ENCODE measurements around the gene SRRM1.
"Not testable (repeated sequence)": the region's sequence is repeated elsewhere in the genome, so short reads cannot be mapped to it uniquely, and the experiment has no call there.

Gene SRRM1

GRCh38 chr1:24695202-24695974 is 52.3 kb downstream of the SRRM1 start:
- no peaks in the 10 kb centered on the region for H3K36me3 ChIP-seq (ENCODE audit: control insufficient read depth, insufficient read depth, low read length)
- H3K4me3 ChIP-seq (ENCODE audit: low read depth, low read length) = no peak overlapping the region
- no peak overlapping the region for H3K27ac ChIP-seq (ENCODE audit: low read depth, low read length)
- peaks cover 7% of the 10 kb centered on the region; the same call in 1 of the 2 replicates for H3K4me1 ChIP-seq (ENCODE audit: control insufficient read depth, insufficient read depth, low read length)
- H3K9ac ChIP-seq (ENCODE audit: low read depth, low read length) = no peak overlapping the region
- peaks cover 5% of the 10 kb centered on the region; the same call in 1 of the 2 replicates for H3K9me3 ChIP-seq (ENCODE audit: control insufficient read depth, insufficient read depth, low read length)
- H3K27me3 ChIP-seq (ENCODE audit: control insufficient read depth, insufficient read depth, low read length) = no peaks in the 10 kb centered on the region

DNA sequence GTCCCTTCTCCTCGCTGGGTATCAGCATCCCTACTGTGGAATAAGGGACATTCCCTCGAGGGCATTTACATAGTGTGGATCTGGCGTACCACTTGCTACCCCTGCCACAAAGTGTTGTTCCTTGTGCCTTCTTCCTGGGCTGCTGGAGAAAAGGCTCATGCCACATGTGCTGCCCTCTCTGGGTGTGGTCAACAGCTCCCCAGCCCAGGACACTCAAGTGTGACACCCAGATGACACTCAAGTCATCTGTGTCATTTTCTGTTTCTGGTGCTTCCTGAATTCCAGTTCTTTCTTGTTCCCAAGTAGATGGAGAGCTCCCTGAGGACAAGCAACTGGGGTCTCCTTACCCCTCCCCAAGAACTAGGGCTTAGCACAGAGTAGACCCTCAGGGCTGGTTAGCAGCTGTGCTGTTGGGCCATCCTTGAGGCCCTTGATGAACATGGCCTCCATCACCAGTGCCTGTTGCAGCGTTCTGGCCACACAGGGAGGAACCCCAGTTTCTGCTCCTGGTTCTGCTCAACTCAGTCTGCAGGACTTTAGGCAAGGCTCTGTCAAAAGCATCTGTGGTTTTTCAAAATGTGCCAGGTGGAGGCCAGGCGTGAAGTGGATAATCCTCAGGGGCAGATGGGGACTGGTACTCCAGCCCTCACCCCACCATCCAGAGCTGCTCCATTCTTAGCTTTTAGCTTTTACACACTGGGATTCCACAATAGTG is 53.1 kb downstream of the SRRM1 start:
- no peaks in the 10 kb centered on the region for H3K27me3 ChIP-seq (ENCODE audit: control insufficient read depth, insufficient read depth, low read length)
- no peak overlapping the region for H3K27ac ChIP-seq (ENCODE audit: low read depth, low read length)
- H3K9ac ChIP-seq (ENCODE audit: low read depth, low read length) = no peak overlapping the region
- 0 out of 2 replicates have a peak, but pooled peaks cover under 1% of the 10 kb centered on the region for H3K9me3 ChIP-seq (ENCODE audit: control insufficient read depth, insufficient read depth, low read length)
- H3K4me3 ChIP-seq (ENCODE audit: low read depth, low read length) = no peak overlapping the region
- H3K4me1 ChIP-seq (ENCODE audit: control insufficient read depth, insufficient read depth, low read length) = peaks cover 12% of the 10 kb centered on the region; the same call in 1 of the 2 replicates
- H3K36me3 ChIP-seq (ENCODE audit: control insufficient read depth, insufficient read depth, low read length) = no peaks in the 10 kb centered on the region

DNA sequence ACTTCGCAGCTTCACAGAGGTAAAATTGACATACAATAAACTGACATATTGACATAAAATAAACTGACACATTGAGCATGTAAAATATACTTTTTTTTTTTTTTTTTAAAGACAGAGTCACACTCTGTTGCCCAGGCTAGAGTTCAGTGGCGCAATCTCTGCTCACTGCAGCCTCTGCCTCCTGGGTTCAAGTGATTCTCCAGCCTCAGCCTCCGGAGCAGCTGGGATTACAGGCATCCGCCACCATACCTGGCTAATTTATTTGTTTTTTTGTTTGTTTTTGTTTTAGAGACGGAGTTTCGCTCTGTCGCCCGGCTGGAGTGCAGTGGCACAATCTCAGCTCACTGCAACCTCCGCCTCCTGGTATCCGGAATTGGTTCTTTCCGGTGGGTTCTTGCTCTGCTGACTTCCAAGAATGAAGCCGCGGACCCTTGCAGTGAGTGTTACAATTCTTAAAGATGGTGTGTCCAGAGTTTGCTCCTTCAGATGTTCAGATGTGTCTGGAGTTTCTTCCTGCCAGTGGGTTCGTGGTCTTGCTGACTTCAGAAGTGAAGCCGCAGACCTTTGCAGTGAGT is 53.7 kb downstream of the SRRM1 start:
- Histone ChIP-seq H3K9ac (ENCODE audit: low read depth, low read length) (no peak overlapping the region), H3K27me3 (ENCODE audit: control insufficient read depth, insufficient read depth, low read length) (no peaks in the 10 kb centered on the region), H3K27ac (ENCODE audit: low read depth, low read length) (no peak overlapping the region), H3K9me3 (ENCODE audit: control insufficient read depth, insufficient read depth, low read length) (no peaks in the 10 kb centered on the region), H3K4me1 (ENCODE audit: control insufficient read depth, insufficient read depth, low read length) (peaks cover 12% of the 10 kb centered on the region; the same call in 1 of the 2 replicates), H3K4me3 (ENCODE audit: low read depth, low read length) (no peak overlapping the region), H3K36me3 (ENCODE audit: control insufficient read depth, insufficient read depth, low read length) (no peaks in the 10 kb centered on the region)

DNA sequence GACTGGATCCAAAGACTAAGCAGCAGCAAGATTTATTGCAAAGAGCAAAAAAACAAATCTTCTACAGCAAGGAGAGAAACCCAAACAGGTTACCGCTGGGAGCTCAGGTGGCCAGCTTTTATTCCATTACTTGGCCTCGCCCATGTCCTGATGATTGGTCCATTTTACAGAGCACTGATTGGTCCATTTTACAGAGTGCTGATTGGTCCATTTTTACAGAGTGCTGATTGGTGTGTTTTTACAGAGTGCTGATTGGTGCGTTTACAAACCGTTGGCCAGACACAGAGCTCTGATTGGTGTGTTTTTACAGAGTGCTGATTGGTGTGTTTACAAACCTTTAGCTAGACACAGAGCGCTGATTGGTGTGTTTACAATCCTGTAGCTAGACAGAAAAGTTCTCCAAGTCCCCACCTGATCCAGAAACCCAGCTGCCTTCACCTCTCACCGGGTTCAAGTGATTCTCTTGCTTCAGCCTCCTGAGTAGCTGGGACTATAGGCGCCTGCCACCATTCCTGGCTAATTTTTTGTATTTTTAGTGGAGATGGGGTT is 54.4 kb downstream of the SRRM1 start:
- H3K27me3 ChIP-seq (ENCODE audit: control insufficient read depth, insufficient read depth, low read length); H3K9ac ChIP-seq (ENCODE audit: low read depth, low read length): not testable (repeated sequence)

GRCh38 chr1:24698326-24698725 is 55.2 kb downstream of the SRRM1 start:
- not testable (repeated sequence) for H3K9me3 ChIP-seq (ENCODE audit: control insufficient read depth, insufficient read depth, low read length); H3K27me3 ChIP-seq (ENCODE audit: control insufficient read depth, insufficient read depth, low read length); H3K27ac ChIP-seq (ENCODE audit: low read depth, low read length); H3K36me3 ChIP-seq (ENCODE audit: control insufficient read depth, insufficient read depth, low read length); H3K4me3 ChIP-seq (ENCODE audit: low read depth, low read length); H3K9ac ChIP-seq (ENCODE audit: low read depth, low read length)
- peaks cover 14% of the 10 kb centered on the region; the same call in 1 of the 2 replicates for H3K4me1 ChIP-seq (ENCODE audit: control insufficient read depth, insufficient read depth, low read length)

More for the DNA sequence above, 54.4 kb downstream of the SRRM1 start:
- not testable (repeated sequence) for H3K27ac ChIP-seq (ENCODE audit: low read depth, low read length); H3K36me3 ChIP-seq (ENCODE audit: control insufficient read depth, insufficient read depth, low read length); H3K4me3 ChIP-seq (ENCODE audit: low read depth, low read length); H3K9me3 ChIP-seq (ENCODE audit: control insufficient read depth, insufficient read depth, low read length)
- peaks cover 12% of the 10 kb centered on the region; the same call in 1 of the 2 replicates for H3K4me1 ChIP-seq (ENCODE audit: control insufficient read depth, insufficient read depth, low read length)

DNA sequence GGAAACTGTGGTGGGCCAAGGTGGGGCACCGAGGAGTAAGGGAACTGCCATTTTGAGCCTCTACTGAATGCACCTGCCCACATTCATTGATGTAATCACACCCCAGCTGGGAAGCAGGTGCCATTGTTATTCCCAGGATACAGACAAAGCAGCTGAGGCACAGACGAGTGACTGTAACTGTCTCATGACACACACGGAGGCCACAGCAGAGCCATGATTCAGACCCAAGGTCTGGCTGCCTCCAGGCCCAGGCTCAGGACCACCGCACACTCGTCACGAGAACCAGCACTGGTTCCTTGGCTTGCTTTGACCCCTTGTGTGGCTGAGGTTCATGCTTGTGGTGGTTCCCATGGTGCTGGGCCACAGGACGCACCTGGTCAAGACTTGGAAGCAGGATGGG is 56.5 kb downstream of the SRRM1 start:
- Histone ChIP-seq H3K9ac (ENCODE audit: low read depth, low read length) (no peak overlapping the region), H3K27ac (ENCODE audit: low read depth, low read length) (no peak overlapping the region), H3K36me3 (ENCODE audit: control insufficient read depth, insufficient read depth, low read length) (no peaks in the 10 kb centered on the region), H3K4me1 (ENCODE audit: control insufficient read depth, insufficient read depth, low read length) (peaks cover 14% of the 10 kb centered on the region; the same call in 1 of the 2 replicates), H3K27me3 (ENCODE audit: control insufficient read depth, insufficient read depth, low read length) (no peaks in the 10 kb centered on the region), H3K9me3 (ENCODE audit: control insufficient read depth, insufficient read depth, low read length) (no peaks in the 10 kb centered on the region), H3K4me3 (ENCODE audit: low read depth, low read length) (no peak overlapping the region)

DNA sequence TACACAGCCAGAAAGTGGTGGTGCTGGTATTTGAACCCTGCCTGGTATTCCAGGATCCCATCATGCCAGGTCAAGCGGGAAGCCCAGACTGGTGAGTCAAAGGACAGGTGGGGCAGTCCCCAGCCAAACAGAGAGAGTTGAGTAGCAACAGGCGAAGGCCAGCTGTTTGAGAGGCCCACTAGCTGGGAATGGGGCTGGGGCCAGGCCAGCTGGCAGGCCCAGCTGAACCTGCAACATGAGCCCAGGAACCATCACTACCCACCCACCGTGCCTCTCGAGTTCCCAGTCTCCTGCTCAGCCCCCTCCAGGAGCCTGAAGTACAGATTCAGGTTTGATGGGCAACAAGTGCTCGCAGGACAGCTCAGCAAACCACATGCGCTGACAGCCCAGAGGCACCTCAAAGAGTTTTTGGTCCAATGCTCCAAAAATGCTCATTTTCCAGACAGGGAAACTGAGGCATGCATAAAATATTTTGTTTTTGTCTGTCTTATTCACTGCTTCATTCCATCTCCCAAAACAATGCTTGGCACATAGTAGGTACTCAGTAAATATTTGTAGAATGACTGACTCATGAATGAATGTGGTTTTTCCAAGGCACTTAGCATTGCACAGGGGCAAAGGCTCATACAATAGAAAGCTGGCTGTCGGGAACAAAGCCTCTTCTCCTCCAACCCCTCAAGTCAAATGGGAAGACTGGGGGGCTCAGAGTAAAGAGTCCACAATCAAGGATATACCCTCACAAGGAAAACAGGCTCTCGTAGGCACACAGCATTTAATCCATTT is 59.6 kb downstream of the SRRM1 start:
- peaks cover 26% of the 10 kb centered on the region for H3K4me1 ChIP-seq (ENCODE audit: control insufficient read depth, insufficient read depth, low read length)
- H3K36me3 ChIP-seq (ENCODE audit: control insufficient read depth, insufficient read depth, low read length) = no peaks in the 10 kb centered on the region
- no peak overlapping the region for H3K27ac ChIP-seq (ENCODE audit: low read depth, low read length)
- no peak overlapping the region for H3K4me3 ChIP-seq (ENCODE audit: low read depth, low read length)
- no peaks in the 10 kb centered on the region for H3K27me3 ChIP-seq (ENCODE audit: control insufficient read depth, insufficient read depth, low read length)
- no peak overlapping the region for H3K9ac ChIP-seq (ENCODE audit: low read depth, low read length)
- H3K9me3 ChIP-seq (ENCODE audit: control insufficient read depth, insufficient read depth, low read length) = no peaks in the 10 kb centered on the region

GRCh38 chr1:24704411-24705259 is 61.5 kb downstream of the SRRM1 start:
- Histone ChIP-seq H3K36me3 (ENCODE audit: control insufficient read depth, insufficient read depth, low read length) (no peaks in the 10 kb centered on the region), H3K4me3 (ENCODE audit: low read depth, low read length) (no peak overlapping the region), H3K27me3 (ENCODE audit: control insufficient read depth, insufficient read depth, low read length) (no peaks in the 10 kb centered on the region), H3K4me1 (ENCODE audit: control insufficient read depth, insufficient read depth, low read length) (peaks cover 23% of the 10 kb centered on the region), H3K27ac (ENCODE audit: low read depth, low read length) (peak overlapping the region; percentile 87), H3K9ac (ENCODE audit: low read depth, low read length) (no peak overlapping the region), H3K9me3 (ENCODE audit: control insufficient read depth, insufficient read depth, low read length) (no peaks in the 10 kb centered on the region)

DNA sequence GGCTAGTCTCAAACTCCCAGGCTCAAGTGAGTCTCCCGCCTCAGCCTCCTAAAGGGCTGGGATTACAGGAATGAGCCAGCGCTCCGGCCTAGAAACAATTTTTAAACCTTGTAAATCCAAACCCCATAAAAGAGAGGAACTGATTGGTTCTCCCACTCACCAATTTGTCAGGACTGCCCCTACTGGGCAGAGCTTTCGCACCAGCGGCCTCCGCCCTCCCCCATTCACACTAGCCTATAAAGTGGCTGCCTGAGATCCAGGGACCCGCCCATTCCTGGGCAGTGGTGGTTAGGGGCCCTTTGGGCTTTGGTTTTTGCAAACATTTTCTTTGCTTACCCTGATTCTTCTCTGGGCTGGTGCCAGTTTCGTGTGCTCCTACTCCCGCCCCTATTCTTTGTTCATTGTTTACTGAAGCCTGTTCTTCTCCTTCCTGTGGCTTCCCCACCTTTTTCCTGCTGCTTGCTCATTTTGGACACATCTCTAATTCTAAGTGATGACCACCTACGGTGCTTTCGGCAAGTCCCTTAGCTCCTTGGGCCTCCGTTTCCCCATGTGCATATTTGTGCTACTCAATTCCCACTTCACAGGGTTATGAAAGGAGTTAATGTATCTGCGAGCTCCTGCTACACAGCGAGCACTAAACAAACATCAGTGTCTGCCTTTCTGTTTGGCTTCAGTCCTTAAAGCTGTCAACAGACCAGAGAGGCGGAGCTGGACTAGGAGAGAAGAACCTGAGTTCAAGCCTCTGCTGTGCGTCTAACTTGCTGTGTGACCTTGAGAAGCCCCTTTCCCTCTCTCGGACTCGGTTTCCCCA is 62.4 kb downstream of the SRRM1 start:
- Histone ChIP-seq H3K36me3 (ENCODE audit: control insufficient read depth, insufficient read depth, low read length) (no peaks in the 10 kb centered on the region), H3K4me1 (ENCODE audit: control insufficient read depth, insufficient read depth, low read length) (peaks cover 18% of the 10 kb centered on the region), H3K9me3 (ENCODE audit: control insufficient read depth, insufficient read depth, low read length) (no peaks in the 10 kb centered on the region), H3K27ac (ENCODE audit: low read depth, low read length) (peak overlapping the region; percentile 87), H3K4me3 (ENCODE audit: low read depth, low read length) (no peak overlapping the region; the same call in 1 of the 2 replicates), H3K27me3 (ENCODE audit: control insufficient read depth, insufficient read depth, low read length) (no peaks in the 10 kb centered on the region), H3K9ac (ENCODE audit: low read depth, low read length) (no peak overlapping the region)

Data from HUES48 (cell line).